K562 (cell line): Measurements from ENCODE around the gene SET. TPM values are rescaled to one million over a fixed set of nuclear protein-coding genes. Genes with fewer than 3 reads are reported as not detected.
A peak's percentile ranks its signal among the peaks of the same experiment; 100 is the strongest.

Source experiments
- ATF7 ChIP-seq: fragments of 450-650 bp; IDR thresholded peaks from 2 replicates; pipeline ENCODE4 v1.7.1; 2014; ENCODE audit warnings: mild to moderate bottlenecking, moderate library complexity
- CREB5 ChIP-seq: fragments of 250-450 bp; sonication (Bioruptor Pico); IDR thresholded peaks from 2 replicates; pipeline ENCODE4 v1.5.0; 2020; ENCODE audit warnings: mild to moderate bottlenecking
- FOSL1 ChIP-seq: fragments of 200-800 bp; sonication (Bioruptor generic); conservative IDR thresholded peaks from 2 replicates; pipeline ENCODE4 v1.6.1; 2016; ENCODE audit warnings: missing genetic modification characterization, missing compliant biosample characterization
- GABPA ChIP-seq: fragments of 200-800 bp; sonication (Bioruptor generic); conservative IDR thresholded peaks from 2 replicates; pipeline ENCODE4 v1.6.1; 2016; ENCODE audit warnings: low read depth, missing genetic modification characterization, missing compliant biosample characterization
- HNRNPL ChIP-seq: fragments of 200-400 bp; formaldehyde crosslinking; IDR thresholded peaks from 2 replicates; pipeline ENCODE4 v1.6.1; 2017; ENCODE audit warnings: low read depth, mild to moderate bottlenecking, low read length
- MYNN ChIP-seq, 2 experiments: sonication (generic); formaldehyde crosslinking in 1 of 2; IDR thresholded peaks; 2 replicates each; pipeline versions ENCODE4 v1.5.0 to v1.6.1; 2016 to 2020; ENCODE audit warnings: antibody characterized with exemption in 1 of 2, missing genetic modification reagents in 1 of 2
- NCOA1 ChIP-seq: fragments of 450-650 bp; IDR thresholded peaks from 2 replicates; pipeline ENCODE4 v1.6.1; 2016; ENCODE audit warnings: low read depth
- PHF8 ChIP-seq: fragments of 200-600 bp; sonication (generic); IDR thresholded peaks from 2 replicates; pipeline ENCODE4 v1.6.1; 2012; ENCODE audit warnings: mixed run types, mild to moderate bottlenecking, inconsistent platforms, low read length, moderate library complexity, borderline replicate concordance
- SFPQ ChIP-seq: fragments of 200-400 bp; formaldehyde crosslinking; IDR thresholded peaks from 2 replicates; pipeline ENCODE4 v1.6.1; 2017; ENCODE audit warnings: mild to moderate bottlenecking, low read depth, low read length, moderate library complexity
- SMC3 ChIP-seq: conservative IDR thresholded peaks from 2 replicates; pipeline ENCODE4 v1.6.1; 2011; ENCODE audit warnings: low read depth, low read length, improper control_type of control experiment; ENCODE audit not compliant: insufficient read depth
- ZBTB49 ChIP-seq: sonication (generic); formaldehyde crosslinking; IDR thresholded peaks from 2 replicates; pipeline ENCODE4 v1.8.0; 2022; ENCODE audit warnings: missing genetic modification reagents, mild to moderate bottlenecking, borderline replicate concordance
- ZBTB8A ChIP-seq: fragments of 450-650 bp; IDR thresholded peaks from 2 replicates; pipeline ENCODE4 v1.6.1; 2018; ENCODE audit warnings: mild to moderate bottlenecking, moderate library complexity; ENCODE audit not compliant: partially characterized antibody
- ZNF444 ChIP-seq: fragments of 250-450 bp; sonication (Bioruptor Pico); IDR thresholded peaks from 2 replicates; pipeline ENCODE4 v1.4.0; 2020; ENCODE audit warnings: mild to moderate bottlenecking, moderate library complexity
- polyA plus RNA-seq, 8 experiments: library from polyadenylated mRNA; depleted of rRNA in 4 of 8; stranded (reverse) in 5 of 8; unstranded in 3 of 8; fragments of >200 nt; fragmentation: Nextera tagmentation in 2 of 8; fragmentation: Illumina TruSeq in 1 of 8; extraction: Ambion mirVana in 2 of 8; extraction: Trizol in 1 of 8; gene quantifications; 2 replicates each; pipeline versions ENCODE4 v1.2.1 to v1.2.3, GENCODE V29; 2011 to 2014; ENCODE audit warnings: inconsistent platforms in 1 of 8, missing spikeins in 1 of 8
- total RNA-seq, 7 experiments: library from RNA; depleted of rRNA in 6 of 7; stranded (reverse); fragments of >200 nt in 6 of 7; fragmentation: Illumina TruSeq in 2 of 7; extraction: Trizol in 2 of 7; gene quantifications; 2 replicates each; pipeline versions ENCODE4 v1.2.1 to v1.2.3, GENCODE V29; 2011 to 2021; ENCODE audit warnings: low replicate concordance in 1 of 7
- TF ChIP-seq, protein P1 (sequence below): fragments of 450-650 bp; formaldehyde crosslinking; IDR thresholded peaks from 2 replicates; pipeline ENCODE4 v1.4.0; 2020; ENCODE audit warnings: mild to moderate bottlenecking

SET gene
- total and polyA plus RNA-seq, 9 of the 15 experiments (the other 6 are each of a cell fraction or from before 2014, with no cell fraction given): 404 to 1,447 (median 907) TPM

DNA sequence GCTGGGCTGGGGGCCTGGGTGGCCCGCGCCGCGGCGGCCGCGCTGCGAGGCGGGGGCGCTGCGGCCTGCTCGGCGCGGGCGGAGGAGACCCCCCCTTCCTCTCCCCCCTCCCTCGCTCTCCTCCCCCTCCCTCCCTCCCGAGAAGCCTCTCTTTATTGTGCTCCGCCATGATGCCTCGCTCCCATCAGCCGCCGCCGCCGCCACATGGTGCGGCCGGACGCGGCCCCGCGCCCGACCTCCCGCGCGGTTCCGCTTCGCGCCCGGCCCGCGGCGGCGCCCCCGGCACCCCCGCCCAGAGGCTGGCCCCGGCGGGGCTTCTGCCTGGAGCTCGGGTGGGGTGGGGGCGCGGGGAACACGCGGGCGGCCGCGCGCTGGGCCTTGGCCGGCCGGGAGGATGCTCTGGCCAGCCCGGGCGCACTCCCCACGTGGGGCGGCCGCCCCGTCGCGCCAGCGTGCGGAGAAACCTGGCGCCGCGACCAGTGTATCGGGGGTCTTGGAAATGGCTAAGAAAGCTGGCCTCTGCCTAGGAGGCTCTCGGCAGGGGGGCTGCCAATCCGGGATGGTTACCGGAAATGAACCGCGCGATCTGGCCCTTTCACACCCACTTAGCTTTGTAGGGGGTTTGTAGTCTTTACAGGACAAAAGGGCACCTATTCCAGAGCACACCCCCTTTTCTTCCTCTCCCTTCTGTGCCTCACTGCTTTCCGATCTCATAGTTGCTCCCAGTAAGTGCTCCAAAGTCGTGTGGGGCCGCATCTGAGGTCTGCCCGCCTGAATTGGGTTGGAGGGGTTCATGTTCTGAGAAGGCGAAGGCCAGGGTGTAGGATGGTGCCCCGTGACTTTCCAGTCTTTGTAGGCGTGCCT is 1.0 kb downstream of the SET start (continued):
- TF ChIP-seq SFPQ (no peak), MYNN (IDR thresholded peaks at IDR 0.05) (no peak), MYNN (CRISPR knock-in tag; IDR thresholded peaks at IDR 0.05) (no peak), ZBTB49 (CRISPR knock-in tag) (no peak), GABPA (tag) (no peak), SMC3 (no peak), CREB5 (CRISPR knock-in tag) (no peak), PHF8 (peak; percentile 23; the same call in 1 of the 2 replicates), HNRNPL (no peak), FOSL1 (tag) (no peak), ZBTB8A (no peak), ZNF444 (CRISPR knock-in tag) (no peak), ATF7 (no peak), NCOA1 (no peak)
- TF ChIP-seq, protein P1, sequence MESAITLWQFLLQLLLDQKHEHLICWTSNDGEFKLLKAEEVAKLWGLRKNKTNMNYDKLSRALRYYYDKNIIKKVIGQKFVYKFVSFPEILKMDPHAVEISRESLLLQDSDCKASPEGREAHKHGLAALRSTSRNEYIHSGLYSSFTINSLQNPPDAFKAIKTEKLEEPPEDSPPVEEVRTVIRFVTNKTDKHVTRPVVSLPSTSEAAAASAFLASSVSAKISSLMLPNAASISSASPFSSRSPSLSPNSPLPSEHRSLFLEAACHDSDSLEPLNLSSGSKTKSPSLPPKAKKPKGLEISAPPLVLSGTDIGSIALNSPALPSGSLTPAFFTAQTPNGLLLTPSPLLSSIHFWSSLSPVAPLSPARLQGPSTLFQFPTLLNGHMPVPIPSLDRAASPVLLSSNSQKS (CRISPR knock-in tag): no peak
